GM18499 (cell line): ENCODE results near the gene POLR1A.
"Not testable (repeated sequence)": the region's sequence is repeated elsewhere in the genome, so short reads cannot be mapped to it uniquely, and the experiment has no call there.

Source experiments
- ATAC-seq: cut with Tn5 transposase; IDR thresholded peaks from one replicate; pipeline ENCODE4 v1.9.1; 2021; ENCODE audit warnings: moderate number of reproducible peaks; ENCODE audit not compliant: insufficient read depth, unreplicated experiment

Gene POLR1A

DNA sequence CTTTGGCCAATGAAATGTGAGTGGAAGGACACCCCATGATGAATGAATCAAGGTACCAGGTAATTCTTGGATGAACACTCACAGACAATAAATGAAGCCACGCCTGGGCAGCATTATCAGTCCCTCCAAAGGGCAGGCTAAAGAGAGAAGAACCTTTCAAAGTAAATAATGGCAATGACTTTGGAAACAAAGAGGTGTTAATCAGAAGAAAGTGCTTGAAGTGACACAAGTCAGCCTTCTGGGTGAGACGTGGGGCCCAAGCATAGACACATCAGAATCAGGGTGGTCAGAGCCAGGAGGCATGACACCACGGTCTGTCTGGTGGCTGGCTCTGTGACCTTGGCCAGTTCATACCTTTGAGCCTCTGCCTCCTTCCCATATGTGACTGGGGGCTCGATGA, 103.3 kb downstream of the POLR1A start:
- ATAC-seq = no peak

GRCh38 chr2:86001326-86001725, 104.4 kb downstream of the POLR1A start:
- ATAC-seq = no peak

DNA sequence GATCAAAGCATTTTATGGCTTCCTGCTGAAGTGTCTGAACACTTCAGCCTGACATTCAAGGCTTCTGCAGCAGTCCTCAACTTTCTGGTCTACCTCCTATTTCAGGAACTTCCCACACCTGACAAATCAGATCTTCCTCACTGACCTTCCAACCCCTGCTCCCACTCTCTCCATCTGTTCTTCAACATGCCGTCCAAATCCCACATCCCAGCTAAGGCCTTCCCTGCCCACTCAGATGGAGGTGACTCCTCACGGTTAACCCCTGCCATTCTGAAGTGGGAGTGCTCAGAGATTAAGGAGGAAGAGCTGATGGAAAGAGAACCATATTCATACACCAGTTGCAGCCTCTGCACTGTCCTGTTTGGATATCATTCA, 104.8 kb downstream of the POLR1A start:
- no peak for ATAC-seq

GRCh38 chr2:86000131-86000937, 105.4 kb downstream of the POLR1A start:
- no peak for ATAC-seq

DNA sequence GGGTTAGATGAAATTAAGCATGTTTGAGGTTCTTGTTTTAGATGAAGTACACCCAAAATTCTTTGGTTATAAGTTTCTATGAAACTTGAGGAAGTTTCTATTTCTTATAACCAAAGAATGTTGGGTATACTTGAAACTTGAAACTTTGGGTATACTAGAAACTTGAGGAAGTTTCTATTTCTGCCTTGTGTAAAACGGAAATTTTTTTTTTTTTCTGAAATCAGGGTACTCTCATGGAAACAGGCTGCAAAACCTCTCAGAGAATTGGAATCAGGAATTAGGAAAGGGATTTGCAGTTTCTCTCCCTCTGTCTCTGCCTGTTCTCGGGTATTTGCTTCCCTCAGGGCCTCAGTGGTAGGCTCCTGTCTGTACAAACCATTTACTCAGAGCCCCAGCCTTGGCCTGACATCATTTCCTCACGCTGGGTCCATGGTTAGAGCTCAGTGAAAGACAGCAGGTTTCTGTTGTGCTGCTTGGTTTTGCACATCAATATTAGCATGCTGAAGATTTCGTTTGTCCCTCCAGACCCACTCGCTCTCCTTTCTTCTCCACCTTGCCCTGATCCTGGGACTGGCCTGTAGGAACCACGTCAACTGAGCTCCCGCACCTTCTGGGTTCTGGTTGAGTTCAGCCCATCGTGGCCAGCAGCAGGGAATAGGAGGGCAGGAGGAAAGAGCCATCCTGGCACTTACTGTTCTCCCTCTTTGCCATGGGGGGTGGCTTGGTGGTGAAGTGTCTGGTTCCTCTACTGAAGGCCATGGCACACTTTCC, 106.4 kb downstream of the POLR1A start:
- peak; percentile 46 for ATAC-seq

- ATAC-seq = no peak
Measured at GRCh38 chr2:85998071-85998991, 107.4 kb downstream of the POLR1A start.

GRCh38 chr2:85997017-85997970, 108.4 kb downstream of the POLR1A start:
- ATAC-seq = no peak

GRCh38 chr2:85996591-85996990, 109.1 kb downstream of the POLR1A start:
- ATAC-seq = no peak

DNA sequence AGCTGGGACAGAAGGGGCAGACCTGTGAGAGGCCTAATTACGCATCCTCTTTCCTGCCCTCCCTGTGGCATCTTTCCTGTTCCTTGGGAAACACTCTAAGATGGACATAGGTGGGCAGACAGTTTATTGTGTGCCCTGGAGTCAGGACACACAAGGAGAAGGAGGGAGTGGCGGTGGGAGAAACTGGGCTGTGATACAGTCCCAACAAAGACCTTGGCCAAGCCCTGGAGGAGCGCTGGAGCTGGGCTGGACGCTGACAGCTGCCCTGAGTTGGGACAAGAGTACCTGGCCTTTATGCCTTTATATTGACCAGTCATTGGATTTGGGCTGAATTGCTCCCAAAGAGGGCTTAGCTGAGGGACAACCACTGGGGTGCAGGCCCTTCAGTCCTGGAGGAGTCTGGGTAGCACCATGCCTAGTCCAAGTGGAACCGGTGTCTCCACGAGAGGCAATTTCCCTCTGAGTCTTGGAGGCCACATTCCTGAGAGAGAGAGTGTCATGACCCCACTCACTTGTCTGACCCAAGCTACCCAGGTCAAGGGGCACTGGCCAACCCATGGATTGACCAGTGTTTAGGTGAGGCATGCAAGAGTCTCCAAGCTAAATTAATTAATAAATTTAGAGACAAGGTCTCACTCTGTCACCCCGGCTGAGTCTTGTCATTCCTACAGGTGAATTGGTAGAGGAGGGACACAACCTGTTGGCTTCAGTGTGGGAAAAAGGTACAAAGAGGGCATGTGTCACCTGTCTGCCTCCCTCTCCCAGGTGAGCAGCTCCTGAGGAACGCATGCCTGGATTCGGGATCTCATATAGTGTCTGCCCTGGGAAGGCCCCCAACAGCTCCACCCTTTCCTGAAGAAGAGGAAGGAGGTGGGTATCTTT, 109.8 kb downstream of the POLR1A start:
- ATAC-seq = no peak

GRCh38 chr2:85994897-85995647, 110.6 kb downstream of the POLR1A start:
- no peak for ATAC-seq

DNA sequence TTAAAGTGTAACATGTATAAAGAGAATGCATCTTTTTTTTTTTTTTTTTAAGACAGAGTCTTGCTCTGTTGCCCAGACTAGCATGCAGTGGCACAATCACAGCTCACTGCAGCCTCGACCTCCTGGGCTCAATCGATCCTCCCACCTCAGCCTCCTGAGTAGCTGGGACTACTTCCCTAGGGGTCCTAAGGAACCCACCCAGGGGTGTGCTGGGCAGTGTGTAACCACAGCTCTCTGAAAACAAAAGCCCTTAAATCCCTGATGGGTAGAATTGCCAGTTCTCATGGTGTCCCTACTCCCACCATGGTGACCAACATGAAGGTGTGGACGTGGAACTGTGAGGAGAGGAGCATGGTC, 111.3 kb downstream of the POLR1A start:
- peak; percentile 1 for ATAC-seq

- no peak for ATAC-seq
Measured at GRCh38 chr2:85992611-85993010, 113.1 kb downstream of the POLR1A start.

GRCh38 chr2:85992053-85992452, 113.6 kb downstream of the POLR1A start:
- ATAC-seq = not testable (repeated sequence)

DNA sequence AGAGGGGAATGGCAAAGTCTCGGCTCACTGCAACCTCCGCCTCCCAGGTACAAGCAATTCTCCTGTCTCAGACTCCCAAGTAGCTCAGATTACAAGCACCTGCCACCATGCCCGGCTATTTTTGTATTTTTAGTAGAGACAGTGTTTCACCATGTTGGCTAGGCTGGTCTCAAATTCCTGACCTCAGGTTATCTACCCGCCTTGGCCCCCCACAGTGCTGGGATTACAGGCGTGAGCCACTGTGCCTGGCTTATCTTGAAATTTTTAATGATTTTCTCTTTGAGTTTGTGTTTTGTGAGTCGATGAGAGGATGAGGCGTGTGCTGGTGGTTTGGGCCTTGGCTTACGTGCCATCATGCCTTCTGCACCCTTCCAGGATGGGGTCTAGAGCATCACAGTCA, 115.6 kb downstream of the POLR1A start:
- ATAC-seq = no peak

- no peak for ATAC-seq
Measured at GRCh38 chr2:85989288-85989865, 116.3 kb downstream of the POLR1A start.

DNA sequence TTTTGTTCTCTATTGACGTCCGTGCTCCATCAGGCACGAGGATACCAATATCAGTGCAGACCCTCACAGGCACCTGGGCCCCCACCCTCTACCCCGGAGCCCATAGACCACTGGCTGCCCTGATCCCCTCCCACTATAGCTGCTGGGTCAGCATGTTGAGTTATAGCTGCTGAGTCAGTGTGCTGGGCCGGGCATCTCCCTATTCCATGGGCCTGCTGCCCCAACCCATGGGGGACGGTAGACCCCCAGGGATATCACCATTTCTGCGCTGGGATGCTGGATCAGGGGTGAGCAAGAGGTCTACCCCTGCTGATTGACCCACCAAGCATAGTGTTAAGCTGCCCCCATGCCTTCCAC, 116.8 kb downstream of the POLR1A start:
- no peak for ATAC-seq

- ATAC-seq = no peak
Measured at GRCh38 chr2:85988175-85988913, 117.3 kb downstream of the POLR1A start.
